ENCODE data around the gene TNFRSF14.

DNA sequence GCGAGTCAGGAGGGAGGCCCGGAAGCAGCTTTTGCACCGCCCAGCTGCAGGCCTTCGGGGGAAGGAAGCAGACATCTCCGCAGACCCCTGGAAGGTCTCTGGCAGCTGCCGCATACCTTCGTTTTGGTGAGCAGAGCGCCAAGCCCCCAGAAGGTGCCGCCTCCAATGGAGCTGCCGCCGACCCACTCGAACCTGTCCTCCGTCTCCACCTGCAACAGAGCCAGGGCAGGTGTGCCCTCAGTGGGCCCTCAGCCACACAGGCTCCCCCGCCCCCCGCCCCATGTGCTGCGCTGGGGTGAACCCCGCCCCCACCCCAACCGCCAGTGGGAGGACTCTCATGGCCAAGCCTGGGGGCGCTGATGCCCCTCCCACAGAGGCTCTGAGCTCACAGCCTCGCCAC is 36.0 kb upstream of the TNFRSF14 start:
- TF ChIP-seq, protein P1, sequence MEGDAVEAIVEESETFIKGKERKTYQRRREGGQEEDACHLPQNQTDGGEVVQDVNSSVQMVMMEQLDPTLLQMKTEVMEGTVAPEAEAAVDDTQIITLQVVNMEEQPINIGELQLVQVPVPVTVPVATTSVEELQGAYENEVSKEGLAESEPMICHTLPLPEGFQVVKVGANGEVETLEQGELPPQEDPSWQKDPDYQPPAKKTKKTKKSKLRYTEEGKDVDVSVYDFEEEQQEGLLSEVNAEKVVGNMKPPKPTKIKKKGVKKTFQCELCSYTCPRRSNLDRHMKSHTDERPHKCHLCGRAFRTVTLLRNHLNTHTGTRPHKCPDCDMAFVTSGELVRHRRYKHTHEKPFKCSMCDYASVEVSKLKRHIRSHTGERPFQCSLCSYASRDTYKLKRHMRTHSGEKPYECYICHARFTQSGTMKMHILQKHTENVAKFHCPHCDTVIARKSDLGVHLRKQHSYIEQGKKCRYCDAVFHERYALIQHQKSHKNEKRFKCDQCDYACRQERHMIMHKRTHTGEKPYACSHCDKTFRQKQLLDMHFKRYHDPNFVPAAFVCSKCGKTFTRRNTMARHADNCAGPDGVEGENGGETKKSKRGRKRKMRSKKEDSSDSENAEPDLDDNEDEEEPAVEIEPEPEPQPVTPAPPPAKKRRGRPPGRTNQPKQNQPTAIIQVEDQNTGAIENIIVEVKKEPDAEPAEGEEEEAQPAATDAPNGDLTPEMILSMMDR (IDR thresholded peaks at IDR 0.05): no peak
- TF ChIP-seq EP300 (IDR thresholded peaks at IDR 0.05): no peak
